Naive thymus-derived CD4-positive, alpha-beta T cell (primary cell): ENCODE measurements around the gene ZBTB47. TPM values are rescaled to one million over a fixed set of nuclear protein-coding genes. Genes with fewer than 3 reads are reported as not detected.

Source experiments
- ATAC-seq: fragments of 150-1000 bp; cut with Tn5 transposase; 2 replicates; pipeline ENCODE4 v1.10.0; 2021; ENCODE audit warnings: mild to moderate bottlenecking, moderate library complexity
- CTCF ChIA-PET: fragments of 350-600 bp; sonication (Branson Sonifier 250); formaldehyde crosslinking; loops from one replicate; lab custom pipeline; 2021; ENCODE audit warnings: antibody characterized with exemption; lab: Charles Lee
- POLR2A ChIA-PET: fragments of 350-600 bp; sonication (Branson Sonifier 250); formaldehyde crosslinking; loops from one replicate; lab custom pipeline; 2021; ENCODE audit warnings: antibody characterized with exemption, inconsistent platforms; lab: Charles Lee
- DNase-seq, 9 donors: peaks; one replicate each; pipeline versions ENCODE4 v3.0.0 to v3.0.0-alpha.2; 2020 to 2022; ENCODE audit warnings: mixed read lengths in 1 of 9
- H3K27ac ChIP-seq: one replicate; pipeline ENCODE4 v1.7.0; 2013; ENCODE audit warnings: mild to moderate bottlenecking, low read depth, low read length, moderate library complexity
- H3K27me3 ChIP-seq, 2 donors: one replicate each; pipeline ENCODE4 v1.7.0; 2013; ENCODE audit warnings: low read length in 2 of 2, mild to moderate bottlenecking in 2 of 2, moderate library complexity in 2 of 2; ENCODE audit not compliant: control insufficient read depth in 2 of 2, insufficient read depth in 2 of 2
- H3K36me3 ChIP-seq, 3 experiments: 1 replicate in 2 of 3; 2 replicates in 1 of 3; pipeline ENCODE4 v1.7.0; 2013; ENCODE audit warnings: low read length in 3 of 3, mild to moderate bottlenecking in 3 of 3, moderate library complexity in 1 of 3; ENCODE audit not compliant: insufficient read depth in 3 of 3, control insufficient read depth in 2 of 3
- H3K4me1 ChIP-seq, 2 donors: one replicate each; pipeline ENCODE4 v1.7.0; 2013; ENCODE audit warnings: low read length in 2 of 2, mild to moderate bottlenecking in 2 of 2, moderate library complexity in 1 of 2; ENCODE audit not compliant: control insufficient read depth in 2 of 2, insufficient read depth in 2 of 2
- H3K4me3 ChIP-seq: 2 replicates; pipeline ENCODE4 v1.7.0; 2013; ENCODE audit warnings: mild to moderate bottlenecking, low read length
- H3K9me3 ChIP-seq, 3 experiments: 1 replicate in 2 of 3; 2 replicates in 1 of 3; pipeline ENCODE4 v1.7.0; 2013; ENCODE audit warnings: low read length in 3 of 3; ENCODE audit not compliant: control insufficient read depth in 2 of 3
- H3K27ac Mint-ChIP-seq, 9 donors: one replicate each; pipeline ENCODE4 v1.8.0; 2020 to 2022; ENCODE audit warnings: mixed read lengths in 9 of 9, mild to moderate bottlenecking in 8 of 9, moderate library complexity in 5 of 9, inconsistent platforms in 2 of 9
- H3K27me3 Mint-ChIP-seq, 5 donors: one replicate each; pipeline ENCODE4 v1.8.0; 2021 to 2022; ENCODE audit warnings: mixed read lengths in 5 of 5, mild to moderate bottlenecking in 1 of 5
- H3K36me3 Mint-ChIP-seq, 5 donors: one replicate each; pipeline ENCODE4 v1.8.0; 2020 to 2022; ENCODE audit warnings: mixed read lengths in 5 of 5, mild to moderate bottlenecking in 3 of 5, inconsistent platforms in 1 of 5
- H3K4me1 Mint-ChIP-seq, 7 donors: one replicate each; pipeline ENCODE4 v1.8.0; 2020 to 2022; ENCODE audit warnings: mixed read lengths in 7 of 7, mild to moderate bottlenecking in 3 of 7, inconsistent platforms in 1 of 7
- H3K4me3 Mint-ChIP-seq, 10 donors: one replicate each; pipeline ENCODE4 v1.8.0; 2020 to 2022; ENCODE audit warnings: mild to moderate bottlenecking in 10 of 10, mixed read lengths in 10 of 10, moderate library complexity in 6 of 10, inconsistent platforms in 2 of 10
- H3K9me3 Mint-ChIP-seq, 11 donors: one replicate each; pipeline ENCODE4 v1.8.0; 2020 to 2022; ENCODE audit warnings: mixed read lengths in 11 of 11, mild to moderate bottlenecking in 4 of 11, inconsistent platforms in 1 of 11, moderate library complexity in 1 of 11
- intact Hi-C, 2 donors: fragments of 100-400 bp; cut with micrococcal nuclease; formaldehyde crosslinking; loops; one replicate each; pipeline ENCODE4 v1.15.1; 2023
- polyA plus RNA-seq, 2 donors: library from polyadenylated mRNA; unstranded; fragments of 300-500 nt; fragmentation: Illumina TruSeq; gene quantifications; one replicate each; pipeline ENCODE4 v1.2.3, GENCODE V29; 2021
- total RNA-seq, 6 experiments: library from RNA in 5 of 6; stranded (reverse) in 5 of 6; gene quantifications; 1 replicate in 5 of 6; 2 replicates in 1 of 6; pipeline ENCODE4 v1.2.3 and lab custom pipeline; 2021 to 2026

Gene ZBTB47
- total and polyA plus RNA-seq, 7 experiments from 2014 or later = 0.38 to 3.8 (median 1.6) TPM; not detected in 2

GRCh38 chr3:42683875-42684598 lies 30.5 kb downstream of the ZBTB47 start:
- ChIA-PET CTCF (no interaction called here), POLR2A (no interaction called here)
- Mint-ChIP-seq H3K4me1 (peaks cover 0 to 6% (median 3%) of the 10 kb centered on the region in 7 donors), H3K36me3 (peaks cover 0 to 6% (median 0%) of the 10 kb centered on the region in 5 donors), H3K9me3 (peaks cover 0 to 6% (median 1%) of the 10 kb centered on the region in 11 donors), H3K27me3 (peaks cover 9 to 24% (median 12%) of the 10 kb centered on the region in 5 donors), H3K4me3 (no peak overlapping the region), H3K27ac (no peak overlapping the region)
- Histone ChIP-seq H3K9me3 (no peaks in the 10 kb centered on the region), H3K4me3 (no peak overlapping the region), H3K36me3 (no peaks in the 10 kb centered on the region), H3K4me1 (no peaks in the 10 kb centered on the region), H3K27me3 (no peaks in the 10 kb centered on the region), H3K27ac (no peak overlapping the region)
- intact Hi-C loops = no loop called here
- ATAC-seq = peak; percentile 49
- DNase-seq = no peak

DNA sequence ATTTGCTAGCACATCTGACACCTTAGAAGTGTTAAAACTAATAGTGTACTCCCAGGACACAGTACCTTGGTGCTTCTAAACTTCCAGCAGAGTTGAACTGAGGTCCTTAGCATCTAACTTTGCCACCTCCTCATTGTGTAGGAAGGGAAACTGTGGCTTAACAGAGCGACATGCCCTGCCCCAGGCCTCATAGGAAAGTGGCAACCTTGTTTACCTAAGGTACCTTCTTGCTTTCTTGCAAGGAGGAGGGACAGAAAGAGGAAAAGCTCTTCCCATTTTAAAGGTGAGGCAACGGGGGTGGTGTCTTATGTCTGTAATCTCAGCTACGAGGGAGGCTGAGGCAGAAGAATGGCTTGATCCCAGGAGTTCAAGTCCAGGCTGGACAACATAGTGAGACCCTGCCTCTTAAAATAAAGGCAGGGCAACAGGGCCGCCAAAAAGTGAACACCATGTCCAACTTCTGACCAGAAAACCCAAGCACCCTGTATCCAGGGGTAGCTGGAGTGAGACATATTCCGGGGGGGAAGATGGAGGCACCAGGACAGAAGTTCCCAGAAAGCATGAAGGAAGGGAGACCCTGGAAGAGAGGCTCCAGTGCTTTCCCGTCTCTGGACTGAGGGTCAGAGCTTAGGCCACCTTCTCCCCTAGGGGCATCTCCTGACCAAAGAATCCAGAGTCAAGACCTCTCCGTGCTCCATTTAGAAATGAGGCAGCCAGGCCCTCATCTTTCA lies 31.3 kb downstream of the ZBTB47 start:
- Histone ChIP-seq H3K27ac (no peak overlapping the region), H3K9me3 (no peaks in the 10 kb centered on the region), H3K4me1 (no peaks in the 10 kb centered on the region), H3K4me3 (no peak overlapping the region), H3K27me3 (no peaks in the 10 kb centered on the region), H3K36me3 (no peaks in the 10 kb centered on the region)
- ATAC-seq (no peak), DNase-seq (no peak)
- H3K4me1 Mint-ChIP-seq = peaks cover 0 to 6% (median 3%) of the 10 kb centered on the region in 7 donors
- H3K9me3 Mint-ChIP-seq = peaks cover 0 to 5% (median 0%) of the 10 kb centered on the region in 11 donors
- peaks cover 0 to 6% (median 0%) of the 10 kb centered on the region in 5 donors for H3K36me3 Mint-ChIP-seq
- intact Hi-C loops = no loop called here
- H3K27me3 Mint-ChIP-seq = peaks cover 9 to 24% (median 12%) of the 10 kb centered on the region in 5 donors
- no peak overlapping the region for H3K4me3 Mint-ChIP-seq
- no peak overlapping the region for H3K27ac Mint-ChIP-seq
- ChIA-PET POLR2A (no interaction called here), CTCF (no interaction called here)

DNA sequence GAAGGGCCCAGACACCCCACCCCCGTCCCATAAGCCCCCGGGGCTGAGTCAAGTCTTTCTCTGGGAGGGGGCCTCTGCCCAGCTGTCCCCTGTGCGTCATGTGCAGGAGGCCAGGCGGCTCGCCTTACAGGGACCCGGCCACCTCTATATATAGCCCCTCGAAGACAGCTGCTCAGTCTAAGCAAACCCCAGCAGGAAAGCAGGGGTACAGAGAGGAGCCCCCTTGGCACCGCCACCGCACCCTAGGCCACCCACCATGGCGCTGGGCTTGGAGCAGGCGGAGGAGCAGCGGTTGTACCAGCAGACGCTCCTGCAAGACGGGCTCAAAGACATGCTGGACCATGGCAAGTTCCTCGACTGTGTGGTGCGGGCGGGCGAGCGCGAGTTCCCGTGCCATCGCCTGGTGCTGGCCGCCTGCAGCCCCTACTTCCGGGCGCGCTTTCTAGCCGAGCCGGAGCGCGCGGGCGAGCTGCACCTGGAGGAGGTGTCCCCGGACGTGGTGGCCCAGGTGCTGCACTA lies 31.9 kb downstream of the ZBTB47 start, which contains the start of gene KLHL40:
Gene KLHL40, plus strand, starts transcription at position 175 of the 519 bp plus-strand sequence. Its CDS starts 82 bp downstream, at position 257.
- H3K4me1 Mint-ChIP-seq = peaks cover 0 to 6% (median 3%) of the 10 kb centered on the region in 7 donors

DNA sequence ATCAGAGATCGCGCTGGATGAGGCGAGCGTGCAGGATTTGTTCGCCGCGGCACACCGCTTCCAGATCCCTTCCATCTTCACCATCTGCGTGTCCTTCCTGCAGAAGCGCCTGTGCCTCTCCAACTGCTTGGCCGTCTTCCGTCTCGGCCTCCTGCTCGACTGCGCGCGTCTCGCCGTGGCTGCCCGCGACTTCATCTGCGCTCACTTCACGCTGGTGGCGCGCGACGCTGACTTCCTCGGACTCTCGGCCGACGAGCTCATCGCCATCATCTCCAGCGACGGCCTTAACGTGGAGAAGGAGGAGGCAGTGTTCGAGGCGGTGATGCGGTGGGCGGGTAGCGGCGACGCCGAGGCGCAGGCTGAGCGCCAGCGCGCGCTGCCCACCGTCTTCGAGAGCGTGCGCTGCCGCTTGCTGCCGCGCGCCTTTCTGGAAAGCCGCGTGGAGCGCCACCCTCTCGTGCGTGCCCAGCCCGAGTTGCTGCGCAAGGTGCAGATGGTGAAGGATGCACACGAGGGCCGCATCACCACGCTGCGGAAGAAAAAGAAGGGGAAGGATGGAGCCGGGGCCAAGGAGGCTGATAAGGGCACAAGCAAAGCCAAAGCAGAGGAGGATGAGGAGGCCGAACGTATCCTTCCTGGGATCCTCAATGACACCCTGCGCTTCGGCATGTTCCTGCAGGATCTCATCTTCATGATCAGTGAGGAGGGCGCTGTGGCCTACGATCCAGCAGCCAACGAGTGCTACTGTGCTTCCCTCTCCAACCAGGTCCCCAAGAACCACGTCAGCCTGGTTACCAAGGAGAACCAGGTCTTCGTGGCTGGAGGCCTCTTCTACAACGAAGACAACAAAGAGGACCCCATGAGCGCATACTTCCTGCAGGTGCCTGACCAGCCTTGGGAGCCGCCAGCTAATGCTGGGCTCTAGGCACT lies 32.7 kb downstream of the ZBTB47 start:
- H3K4me3 ChIP-seq = no peak overlapping the region
- no peak for ATAC-seq
- no peaks in the 10 kb centered on the region for H3K4me1 ChIP-seq
- no peaks in the 10 kb centered on the region for H3K27me3 ChIP-seq
- H3K9me3 Mint-ChIP-seq = peaks cover 0 to 4% (median 0%) of the 10 kb centered on the region in 11 donors
- peaks cover 0 to 6% (median 3%) of the 10 kb centered on the region in 7 donors for H3K4me1 Mint-ChIP-seq
- CTCF ChIA-PET = no interaction called here
- H3K27me3 Mint-ChIP-seq = peaks cover 9 to 24% (median 15%) of the 10 kb centered on the region in 5 donors
- intact Hi-C loops = no loop called here
- POLR2A ChIA-PET = no interaction called here
- H3K36me3 ChIP-seq = no peaks in the 10 kb centered on the region
- peak overlapping the region in 6 of 10 donors; percentile 28 to 55 (median 43) for H3K4me3 Mint-ChIP-seq
- peaks cover 0 to 6% (median 0%) of the 10 kb centered on the region in 5 donors for H3K36me3 Mint-ChIP-seq
- no peak overlapping the region for H3K27ac Mint-ChIP-seq
- H3K27ac ChIP-seq = no peak overlapping the region
- no peak for DNase-seq
- no peaks in the 10 kb centered on the region for H3K9me3 ChIP-seq

More for the DNA sequence above, 31.9 kb downstream of the ZBTB47 start, which contains the start of gene KLHL40:
- Mint-ChIP-seq H3K36me3 (peaks cover 0 to 6% (median 0%) of the 10 kb centered on the region in 5 donors), H3K27ac (no peak within 1 kb of the TSS), H3K4me3 (peak within 1 kb of the TSS in 6 of 10 donors; percentile 28 to 55 (median 43)), H3K9me3 (peaks cover 0 to 4% (median 0%) of the 10 kb centered on the region in 11 donors), H3K27me3 (peaks cover 9 to 24% (median 15%) of the 10 kb centered on the region in 5 donors)
- Histone ChIP-seq H3K27me3 (no peaks in the 10 kb centered on the region), H3K4me1 (no peaks in the 10 kb centered on the region), H3K9me3 (no peaks in the 10 kb centered on the region), H3K36me3 (no peaks in the 10 kb centered on the region), H3K27ac (no peak within 1 kb of the TSS), H3K4me3 (no peak within 1 kb of the TSS)
- no peak for DNase-seq
- POLR2A ChIA-PET = no interaction called here
- intact Hi-C loops = no loop called here
- CTCF ChIA-PET = no interaction called here
- no peak for ATAC-seq

- Histone ChIP-seq H3K27me3 (no peaks in the 10 kb centered on the region), H3K9me3 (no peaks in the 10 kb centered on the region), H3K27ac (no peak overlapping the region), H3K4me1 (no peaks in the 10 kb centered on the region), H3K36me3 (no peaks in the 10 kb centered on the region), H3K4me3 (no peak overlapping the region)
- intact Hi-C loops = no loop called here
- POLR2A ChIA-PET = no interaction called here
- peaks cover 0 to 4% (median 0%) of the 10 kb centered on the region in 11 donors for H3K9me3 Mint-ChIP-seq
- peaks cover 0 to 6% (median 0%) of the 10 kb centered on the region in 5 donors for H3K36me3 Mint-ChIP-seq
- CTCF ChIA-PET = no interaction called here
- no peak for DNase-seq
- H3K27ac Mint-ChIP-seq = no peak overlapping the region
- peaks cover 9 to 24% (median 15%) of the 10 kb centered on the region in 5 donors for H3K27me3 Mint-ChIP-seq
- peaks cover 0 to 6% (median 3%) of the 10 kb centered on the region in 7 donors for H3K4me1 Mint-ChIP-seq
- H3K4me3 Mint-ChIP-seq = no peak overlapping the region
- no peak for ATAC-seq
Observed at GRCh38 chr3:42686832-42687650, 33.5 kb downstream of the ZBTB47 start.
